Spleen (tissue), 11 donors: ENCODE results near the gene IRGQ. TPM values are rescaled to one million over a fixed set of nuclear protein-coding genes. Genes with fewer than 3 reads are reported as not detected.

Experiments used
- DNase-seq: peaks from one replicate; pipeline ENCODE4 v3.0.0-alpha.2; 2020
- H3K27ac ChIP-seq, 8 donors: fragments of 200-600 bp; sonication (generic) in 7 of 8; 1 replicate in 4 of 8; 2 replicates in 4 of 8; pipeline versions ENCODE4 v1.5.0 to v1.8.0; 2016 to 2021; ENCODE audit warnings: inconsistent platforms in 4 of 8, mild to moderate bottlenecking in 4 of 8, moderate library complexity in 1 of 8
- H3K27me3 ChIP-seq, 7 donors: fragments of 200-600 bp; sonication (generic) in 6 of 7; replicated peaks in 1 of 7; 1 replicate in 4 of 7; 2 replicates in 3 of 7; pipeline versions ENCODE4 v1.5.0 to v1.8.0; 2016 to 2021; ENCODE audit warnings: inconsistent platforms in 3 of 7, mild to moderate bottlenecking in 1 of 7
- H3K36me3 ChIP-seq, 6 donors: fragments of 200-600 bp; sonication (generic) in 5 of 6; 1 replicate in 4 of 6; 2 replicates in 2 of 6; pipeline versions ENCODE4 v1.5.0 to v1.8.0; 2016 to 2021; ENCODE audit warnings: inconsistent platforms in 2 of 6
- H3K4me1 ChIP-seq, 6 donors: fragments of 200-600 bp; sonication (generic) in 5 of 6; 1 replicate in 3 of 6; 2 replicates in 3 of 6; pipeline versions ENCODE4 v1.5.0 to v1.8.0; 2016 to 2021; ENCODE audit warnings: inconsistent platforms in 3 of 6
- H3K4me3 ChIP-seq, 8 donors: fragments of 200-600 bp; sonication (generic) in 7 of 8; 1 replicate in 4 of 8; 2 replicates in 4 of 8; pipeline versions ENCODE4 v1.5.0 to v1.8.0; 2016 to 2021; ENCODE audit warnings: inconsistent platforms in 4 of 8, mild to moderate bottlenecking in 4 of 8, moderate library complexity in 2 of 8
- H3K9me3 ChIP-seq, 8 donors: fragments of 200-600 bp; sonication (generic) in 7 of 8; 1 replicate in 4 of 8; 2 replicates in 4 of 8; pipeline versions ENCODE4 v1.5.0 to v1.8.0; 2016 to 2021; ENCODE audit warnings: inconsistent platforms in 4 of 8
- CTCF ChIP-seq, 11 experiments: fragments of 200-600 bp in 7 of 11; fragments of 450-650 bp in 4 of 11; sonication (generic) in 4 of 11; IDR thresholded peaks in 8 of 11; conservative IDR thresholded peaks in 3 of 11; 1 replicate in 7 of 11; 2 replicates in 4 of 11; pipeline versions ENCODE4 v1.4.0 to v1.8.0; 2016 to 2021; ENCODE audit warnings: antibody characterized with exemption in 11 of 11, inconsistent platforms in 4 of 11, mild to moderate bottlenecking in 1 of 11
- POLR2A ChIP-seq, 3 donors: fragments of 450-650 bp; IDR thresholded peaks; one replicate each; pipeline ENCODE4 v1.5.1; 2017; ENCODE audit warnings: antibody characterized with exemption in 3 of 3, mild to moderate bottlenecking in 1 of 3
- POLR2AphosphoS5 ChIP-seq, 3 donors: sonication (generic); formaldehyde crosslinking; IDR thresholded peaks; one replicate each; pipeline ENCODE4 v1.5.1; 2017; ENCODE audit warnings: antibody characterized with exemption in 3 of 3
- WGBS, 5 donors: extraction: QIAGEN DNeasy Blood & Tissue Kit in 3 of 5; methylation state at CpG; one replicate each; pipeline versions ENCODE4 v1.1.5 to v1.1.7; 2013 to 2018; 5-methylcytosine and 5-hydroxymethylcytosine counted together
- intact Hi-C: fragments of 100-400 bp; cut with DNase I; formaldehyde crosslinking; loops from one replicate; pipeline ENCODE4 v1.15.0; 2023; ENCODE audit warnings: low total_unique reads
- polyA plus RNA-seq, 3 donors: library from polyadenylated mRNA; stranded (reverse); fragments of 200-250 nt; gene quantifications; one replicate each; pipeline ENCODE4 v1.2.1, GENCODE V29; 2013
- total RNA-seq, 7 donors: library from RNA; depleted of rRNA in 3 of 7; stranded (reverse); fragments of >200 nt in 3 of 7; fragmentation: NEBNext Ultra II Directional in 4 of 7; extraction: Animal tissue kit (Norgen Biotek cat#: 25700) in 4 of 7; gene quantifications; one replicate each; pipeline versions ENCODE4 v1.1.0 to v1.2.1, GENCODE V29; 2016 to 2021
- donor health status: healthy with polysubstance abuse.
- donor health status: DM: no; HTN: no; CAD: no; lungs with moderate emphysema.
- donor health status: DM: no; HTN: no; CAD: no.
- donor health status: Bipolar disorder and iron deficiency.
- donor health status: healthy.
- donor health status: DM: no; HTN: no; CAD: no.
- donor health status: DM: yes; HTN: yes; CAD: no.

IRGQ gene
- total and polyA plus RNA-seq, 10 donors: 3.1 to 25.9 (median 17.6) TPM

DNA sequence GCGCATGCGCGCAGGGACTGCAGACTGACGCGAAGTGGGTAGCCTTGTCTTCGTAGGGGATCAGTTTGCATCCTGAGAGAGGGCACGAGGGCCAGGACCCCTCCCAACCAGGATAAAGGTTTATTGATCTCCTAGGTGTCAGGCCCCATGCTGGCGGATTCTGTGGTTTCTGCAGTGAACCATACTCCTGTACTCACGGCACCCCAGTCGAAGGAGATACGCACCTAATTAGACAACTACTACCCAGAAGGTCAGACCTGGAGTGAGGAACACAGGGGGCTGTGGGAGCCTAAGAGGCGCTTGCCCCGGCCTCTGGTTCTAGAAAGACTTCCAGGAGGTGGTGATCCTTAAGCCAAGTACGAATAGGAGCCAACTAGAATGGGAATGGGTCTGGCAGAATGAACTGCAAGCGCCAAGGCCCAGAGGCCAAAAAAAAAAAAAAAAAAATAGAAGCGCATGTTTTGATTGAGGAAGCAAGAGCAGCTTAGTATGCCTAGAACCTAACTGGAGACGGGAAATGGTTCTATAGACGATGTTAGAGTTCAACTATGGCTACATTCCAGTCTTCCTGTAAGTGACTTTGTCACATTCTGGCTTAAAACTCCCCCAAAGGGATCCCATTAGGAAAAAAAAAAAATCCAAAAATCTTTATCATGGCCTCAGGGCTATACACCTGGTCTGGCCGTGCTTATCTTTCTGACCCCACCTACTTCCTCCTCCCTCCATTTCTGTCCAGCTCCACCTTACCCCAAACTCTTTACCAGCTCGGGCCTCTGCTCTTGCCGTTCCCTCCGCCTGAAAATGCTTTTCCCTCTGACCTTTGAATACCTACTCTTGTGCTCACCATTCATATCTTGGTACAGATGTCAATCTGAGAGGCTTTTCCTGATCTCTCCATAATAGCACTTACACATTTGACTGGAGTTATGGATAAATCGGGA, 24.4 kb upstream of the IRGQ start:
- DNase-seq: no peak
- no peaks in the 10 kb centered on the region for H3K9me3 ChIP-seq
- TF ChIP-seq CTCF (IDR thresholded peaks at IDR 0.05 in 8 of 11, conservative IDR thresholded peaks at IDR 0.05 in 3 of 11) (no peak), POLR2AphosphoS5 (IDR thresholded peaks at IDR 0.05) (no peak), POLR2A (IDR thresholded peaks at IDR 0.05) (no peak)
- H3K36me3 ChIP-seq: no peaks in the 10 kb centered on the region
- no peaks in the 10 kb centered on the region for H3K27me3 ChIP-seq
- peak overlapping the region; percentile 80 to 96 (median 94) for H3K27ac ChIP-seq
- H3K4me3 ChIP-seq: peak overlapping the region; percentile 56 to 93 (median 78)
- peaks cover 4 to 60% (median 25%) of the 10 kb centered on the region in 6 donors for H3K4me1 ChIP-seq
- WGBS, 5 donors: 42 to 60% (median 48%) methylated on average over 20 to 23 of the region's 23 CpGs
- intact Hi-C loops: no loop called here

GRCh38 chr19:43619262-43620060, 23.5 kb upstream of the IRGQ start, which contains the start of gene ZNF428:
TSS of gene ZNF428 (minus strand) at chr19:43619629. CDS start at chr19:43614304, 5,325 bp downstream.
- Histone ChIP-seq H3K27ac (peak within 1 kb of the TSS; percentile 80 to 96 (median 94)), H3K4me3 (peak within 1 kb of the TSS; percentile 56 to 93 (median 78)), H3K27me3 (no peaks in the 10 kb centered on the region), H3K36me3 (peaks cover 0 to 2% (median 0%) of the 10 kb centered on the region in 6 donors), H3K9me3 (no peaks in the 10 kb centered on the region), H3K4me1 (peaks cover 4 to 54% (median 18%) of the 10 kb centered on the region in 6 donors)
- intact Hi-C loops: no loop called here
- TF ChIP-seq POLR2A (IDR thresholded peaks at IDR 0.05): peak; percentile 43 to 74 (median 44)
- TF ChIP-seq POLR2AphosphoS5 (IDR thresholded peaks at IDR 0.05): peak; percentile 92 to 95 (median 93)
- TF ChIP-seq CTCF (IDR thresholded peaks at IDR 0.05 in 8 of 11, conservative IDR thresholded peaks at IDR 0.05 in 3 of 11): peak in 2 of 11 experiments; percentile 6 to 9
- DNase-seq: peak; percentile 96
- 0 to 1% (median 0%) methylated on average over 24 to 81 of the region's 81 CpGs for WGBS, 5 donors

GRCh38 chr19:43618921-43619261, 23.0 kb upstream of the IRGQ start:
- H3K36me3 ChIP-seq: peaks cover 0 to 7% (median 2%) of the 10 kb centered on the region in 6 donors
- DNase-seq: no peak
- peaks cover 4 to 52% (median 18%) of the 10 kb centered on the region in 6 donors for H3K4me1 ChIP-seq
- TF ChIP-seq POLR2AphosphoS5 (IDR thresholded peaks at IDR 0.05) (no peak), CTCF (IDR thresholded peaks at IDR 0.05 in 8 of 11, conservative IDR thresholded peaks at IDR 0.05 in 3 of 11) (no peak), POLR2A (IDR thresholded peaks at IDR 0.05) (no peak)
- H3K4me3 ChIP-seq: peak overlapping the region; percentile 56 to 93 (median 78)
- H3K27me3 ChIP-seq: no peaks in the 10 kb centered on the region
- no peaks in the 10 kb centered on the region for H3K9me3 ChIP-seq
- intact Hi-C loops: no loop called here
- H3K27ac ChIP-seq: peak overlapping the region; percentile 80 to 96 (median 94)
- 0 to 2% (median 0%) methylated on average over 14 of the region's 14 CpGs for WGBS, 5 donors
